A673 (cell line): Measurements from ENCODE around the gene LIPK.

Experiments
- EZH2 ChIP-seq: fragments of 200-600 bp; sonication (generic); IDR thresholded peaks from 2 replicates; pipeline ENCODE4 v1.6.1; 2017; ENCODE audit warnings: borderline replicate concordance, low read depth, mild to moderate bottlenecking, mixed read lengths, antibody characterized with exemption, low read length; ENCODE audit not compliant: poor library complexity, severe bottlenecking
- TF ChIP-seq, protein P1 (sequence below): fragments of 300-800, 200-600 bp; sonication (generic); conservative IDR thresholded peaks from 2 replicates; pipeline ENCODE4 v1.5.1; 2017; ENCODE audit warnings: low read depth, mild to moderate bottlenecking, antibody characterized with exemption, low read length, moderate library complexity, mixed read lengths

- TF ChIP-seq EZH2, result no peak
- TF ChIP-seq, protein P1, sequence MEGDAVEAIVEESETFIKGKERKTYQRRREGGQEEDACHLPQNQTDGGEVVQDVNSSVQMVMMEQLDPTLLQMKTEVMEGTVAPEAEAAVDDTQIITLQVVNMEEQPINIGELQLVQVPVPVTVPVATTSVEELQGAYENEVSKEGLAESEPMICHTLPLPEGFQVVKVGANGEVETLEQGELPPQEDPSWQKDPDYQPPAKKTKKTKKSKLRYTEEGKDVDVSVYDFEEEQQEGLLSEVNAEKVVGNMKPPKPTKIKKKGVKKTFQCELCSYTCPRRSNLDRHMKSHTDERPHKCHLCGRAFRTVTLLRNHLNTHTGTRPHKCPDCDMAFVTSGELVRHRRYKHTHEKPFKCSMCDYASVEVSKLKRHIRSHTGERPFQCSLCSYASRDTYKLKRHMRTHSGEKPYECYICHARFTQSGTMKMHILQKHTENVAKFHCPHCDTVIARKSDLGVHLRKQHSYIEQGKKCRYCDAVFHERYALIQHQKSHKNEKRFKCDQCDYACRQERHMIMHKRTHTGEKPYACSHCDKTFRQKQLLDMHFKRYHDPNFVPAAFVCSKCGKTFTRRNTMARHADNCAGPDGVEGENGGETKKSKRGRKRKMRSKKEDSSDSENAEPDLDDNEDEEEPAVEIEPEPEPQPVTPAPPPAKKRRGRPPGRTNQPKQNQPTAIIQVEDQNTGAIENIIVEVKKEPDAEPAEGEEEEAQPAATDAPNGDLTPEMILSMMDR, result peak; percentile 86
Observed at GRCh38 chr10:88728107-88728763, 22.2 kb downstream of the LIPK start.
